ENCODE measurements around the gene H6PD. TPM values are rescaled to one million over a fixed set of nuclear protein-coding genes. Genes with fewer than 3 reads are reported as not detected.

H6PD gene
- total RNA-seq, 2 donors from 2014 or later = 16.1 to 19.2 TPM

DNA sequence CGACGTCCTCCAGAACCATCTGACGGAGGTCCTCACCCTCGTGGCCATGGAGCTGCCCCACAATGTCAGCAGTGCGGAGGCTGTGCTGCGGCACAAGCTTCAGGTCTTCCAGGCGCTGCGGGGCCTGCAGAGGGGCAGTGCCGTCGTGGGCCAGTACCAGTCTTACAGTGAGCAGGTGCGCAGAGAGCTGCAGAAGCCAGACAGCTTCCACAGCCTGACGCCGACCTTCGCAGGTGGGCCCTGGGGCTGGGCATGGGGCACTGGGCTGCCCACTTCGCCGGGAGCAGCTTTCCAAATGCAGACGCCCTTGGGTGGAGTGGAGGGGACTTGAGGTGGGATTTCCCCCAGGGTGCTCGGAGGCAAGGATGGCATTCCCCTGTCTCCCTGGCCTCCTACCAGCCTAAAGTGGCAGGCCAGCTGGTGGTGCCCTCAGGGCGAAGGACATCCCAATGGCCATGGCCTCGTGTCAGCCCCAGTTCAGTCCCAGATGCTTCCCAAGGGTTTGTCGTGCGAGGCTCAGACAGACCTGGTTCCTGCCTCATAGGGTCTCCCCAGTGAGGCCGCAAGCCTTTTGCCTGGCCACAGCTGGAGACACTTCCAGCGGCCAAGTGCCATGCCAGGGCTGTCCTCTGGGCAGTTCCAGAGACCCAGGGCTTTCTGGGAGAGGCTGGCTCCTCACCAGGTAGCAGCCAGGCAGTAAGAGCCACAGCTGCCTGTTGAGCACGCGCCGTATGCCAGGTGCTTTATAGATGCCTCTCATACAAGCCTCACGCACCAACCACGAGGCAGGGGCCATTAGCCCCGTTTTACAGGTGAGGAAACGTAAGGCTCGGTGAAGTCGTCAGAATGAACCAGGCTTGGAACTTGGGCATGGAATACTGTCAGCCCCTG lies 27.8 kb downstream of the H6PD start:
- H3K4me3 Mint-ChIP-seq = no peak overlapping the region
- H3K36me3 Mint-ChIP-seq (ENCODE audit: low read depth) = peaks cover 3% of the 10 kb centered on the region
- ATAC-seq (no peak), DNase-seq (no peak)
- H3K4me1 Mint-ChIP-seq = peaks cover 29% of the 10 kb centered on the region
- H3K27ac Mint-ChIP-seq = no peak overlapping the region
- H3K27me3 Mint-ChIP-seq = no peaks in the 10 kb centered on the region
- H3K9me3 ChIP-seq (ENCODE audit: control insufficient read depth, low read length, poor library complexity, severe bottlenecking) = no peaks in the 10 kb centered on the region

DNA sequence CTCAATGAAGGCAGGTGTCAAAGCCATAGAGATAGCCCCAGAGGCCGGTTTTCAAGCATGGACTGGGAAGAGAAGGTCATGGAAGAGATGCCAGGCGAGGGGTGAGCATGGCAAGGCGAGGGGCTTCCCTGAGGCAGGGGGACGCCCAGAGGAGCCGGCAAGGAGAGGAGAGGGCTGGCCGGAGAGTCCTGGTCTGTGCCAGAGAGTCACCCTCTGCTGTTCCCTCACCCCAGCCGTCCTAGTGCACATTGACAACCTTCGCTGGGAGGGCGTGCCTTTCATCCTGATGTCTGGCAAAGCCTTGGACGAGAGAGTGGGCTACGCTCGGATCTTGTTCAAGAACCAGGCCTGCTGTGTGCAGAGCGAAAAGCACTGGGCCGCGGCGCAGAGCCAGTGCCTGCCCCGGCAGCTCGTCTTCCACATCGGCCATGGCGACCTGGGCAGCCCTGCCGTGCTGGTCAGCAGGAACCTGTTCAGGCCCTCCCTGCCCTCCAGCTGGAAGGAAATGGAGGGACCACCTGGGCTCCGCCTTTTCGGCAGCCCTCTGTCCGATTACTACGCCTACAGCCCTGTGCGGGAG lies 28.8 kb downstream of the H6PD start:
- no peaks in the 10 kb centered on the region for H3K9me3 ChIP-seq (ENCODE audit: control insufficient read depth, low read length, poor library complexity, severe bottlenecking)
- no peak overlapping the region for H3K27ac Mint-ChIP-seq
- H3K4me3 Mint-ChIP-seq = no peak overlapping the region
- ATAC-seq = no peak
- no peaks in the 10 kb centered on the region for H3K27me3 Mint-ChIP-seq
- DNase-seq = no peak
- H3K36me3 Mint-ChIP-seq (ENCODE audit: low read depth) = peaks cover 3% of the 10 kb centered on the region
- H3K4me1 Mint-ChIP-seq = peaks cover 27% of the 10 kb centered on the region

DNA sequence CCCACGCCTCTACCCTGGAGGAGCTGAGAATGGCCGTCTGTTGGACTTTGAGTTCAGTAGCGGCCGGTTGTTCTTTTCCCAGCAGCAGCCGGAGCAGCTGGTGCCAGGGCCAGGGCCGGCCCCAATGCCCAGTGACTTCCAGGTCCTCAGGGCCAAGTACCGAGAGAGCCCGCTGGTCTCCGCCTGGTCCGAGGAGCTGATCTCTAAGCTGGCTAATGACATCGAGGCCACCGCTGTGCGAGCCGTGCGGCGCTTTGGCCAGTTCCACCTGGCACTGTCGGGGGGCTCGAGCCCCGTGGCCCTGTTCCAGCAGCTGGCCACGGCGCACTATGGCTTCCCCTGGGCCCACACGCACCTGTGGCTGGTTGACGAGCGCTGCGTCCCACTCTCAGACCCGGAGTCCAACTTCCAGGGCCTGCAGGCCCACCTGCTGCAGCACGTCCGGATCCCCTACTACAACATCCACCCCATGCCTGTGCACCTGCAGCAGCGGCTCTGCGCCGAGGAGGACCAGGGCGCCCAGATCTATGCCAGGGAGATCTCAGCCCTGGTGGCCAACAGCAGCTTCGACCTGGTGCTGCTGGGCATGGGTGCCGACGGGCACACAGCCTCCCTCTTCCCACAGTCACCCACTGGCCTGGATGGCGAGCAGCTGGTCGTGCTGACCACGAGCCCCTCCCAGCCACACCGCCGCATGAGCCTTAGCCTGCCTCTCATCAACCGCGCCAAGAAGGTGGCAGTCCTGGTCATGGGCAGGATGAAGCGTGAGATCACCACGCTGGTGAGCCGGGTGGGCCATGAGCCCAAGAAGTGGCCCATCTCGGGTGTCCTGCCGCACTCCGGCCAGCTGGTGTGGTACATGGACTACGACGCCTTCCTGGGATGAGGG lies 29.7 kb downstream of the H6PD start:
- H3K4me1 Mint-ChIP-seq = peaks cover 20% of the 10 kb centered on the region
- peaks cover 3% of the 10 kb centered on the region for H3K36me3 Mint-ChIP-seq (ENCODE audit: low read depth)
- H3K4me3 Mint-ChIP-seq = no peak overlapping the region
- DNase-seq (no peak), ATAC-seq (no peak)
- H3K27ac Mint-ChIP-seq = no peak overlapping the region
- no peaks in the 10 kb centered on the region for H3K27me3 Mint-ChIP-seq
- no peaks in the 10 kb centered on the region for H3K9me3 ChIP-seq (ENCODE audit: control insufficient read depth, low read length, poor library complexity, severe bottlenecking)

DNA sequence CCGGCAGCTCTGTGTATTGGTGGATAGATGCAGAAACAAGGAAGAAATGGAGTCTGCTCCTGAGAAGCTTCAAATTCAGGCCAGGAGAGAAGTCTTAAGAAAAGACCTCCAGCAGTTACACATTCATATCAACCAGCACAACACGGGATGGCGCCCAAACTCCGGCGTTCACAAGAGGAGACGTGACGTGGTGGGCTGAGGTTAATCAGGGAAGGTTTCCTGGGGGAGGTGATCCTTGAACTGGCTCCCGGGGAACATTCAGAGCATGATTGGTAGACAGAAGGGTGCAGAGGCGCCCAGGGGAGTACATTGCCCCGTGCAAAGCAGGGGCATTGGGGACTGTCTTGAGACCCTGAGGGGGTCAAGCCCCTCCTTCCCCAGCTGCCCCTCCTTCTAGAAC lies 30.5 kb downstream of the H6PD start:
- Mint-ChIP-seq H3K27me3 (no peaks in the 10 kb centered on the region), H3K36me3 (ENCODE audit: low read depth) (peaks cover 3% of the 10 kb centered on the region), H3K4me1 (peaks cover 12% of the 10 kb centered on the region), H3K4me3 (no peak overlapping the region), H3K27ac (no peak overlapping the region)
- ATAC-seq (no peak), DNase-seq (no peak)
- no peaks in the 10 kb centered on the region for H3K9me3 ChIP-seq (ENCODE audit: control insufficient read depth, low read length, poor library complexity, severe bottlenecking)

DNA sequence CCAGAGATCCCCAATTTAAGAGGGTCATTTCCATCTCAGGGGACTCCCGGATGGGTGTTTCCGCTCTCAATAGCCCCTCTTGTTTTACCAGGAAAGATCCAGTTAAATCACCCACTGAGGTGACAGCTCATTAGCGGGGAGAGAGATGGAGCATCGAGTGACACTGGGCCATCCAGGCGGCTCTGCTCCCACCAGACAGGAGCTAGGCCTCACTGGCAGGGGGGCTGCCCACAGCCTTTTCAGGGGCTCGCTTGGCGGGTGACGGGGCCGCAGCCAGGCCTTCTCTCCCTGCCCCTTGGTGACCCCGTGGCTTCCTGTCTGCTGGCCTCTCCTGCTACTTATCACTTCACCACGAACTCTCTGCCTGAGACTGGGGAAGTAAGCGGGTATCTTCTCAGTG lies 31.4 kb downstream of the H6PD start:
- no peaks in the 10 kb centered on the region for H3K36me3 Mint-ChIP-seq (ENCODE audit: low read depth)
- no peak overlapping the region for H3K27ac Mint-ChIP-seq
- no peaks in the 10 kb centered on the region for H3K27me3 Mint-ChIP-seq
- H3K9me3 ChIP-seq (ENCODE audit: control insufficient read depth, low read length, poor library complexity, severe bottlenecking) = no peaks in the 10 kb centered on the region
- no peak for DNase-seq
- no peak for ATAC-seq
- H3K4me3 Mint-ChIP-seq = no peak overlapping the region
- H3K4me1 Mint-ChIP-seq = peaks cover 8% of the 10 kb centered on the region

DNA sequence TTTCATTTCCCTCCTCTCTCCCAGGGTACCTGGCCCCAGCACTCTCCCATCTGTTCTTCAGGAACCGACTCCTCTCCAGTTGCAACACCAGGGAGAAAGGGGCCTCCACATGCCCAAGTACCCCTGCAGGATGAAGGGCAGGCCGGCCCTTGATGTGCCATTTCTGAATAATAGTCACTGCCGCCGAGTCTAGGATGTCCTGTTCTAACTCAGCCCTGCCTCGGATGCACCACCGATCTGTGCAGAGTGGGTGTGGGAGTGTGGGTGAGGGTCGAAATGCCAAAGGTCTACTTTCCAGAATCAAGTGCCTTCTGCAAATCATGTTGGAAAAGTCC lies 32.7 kb downstream of the H6PD start:
- H3K4me1 Mint-ChIP-seq = peaks cover 10% of the 10 kb centered on the region

DNA sequence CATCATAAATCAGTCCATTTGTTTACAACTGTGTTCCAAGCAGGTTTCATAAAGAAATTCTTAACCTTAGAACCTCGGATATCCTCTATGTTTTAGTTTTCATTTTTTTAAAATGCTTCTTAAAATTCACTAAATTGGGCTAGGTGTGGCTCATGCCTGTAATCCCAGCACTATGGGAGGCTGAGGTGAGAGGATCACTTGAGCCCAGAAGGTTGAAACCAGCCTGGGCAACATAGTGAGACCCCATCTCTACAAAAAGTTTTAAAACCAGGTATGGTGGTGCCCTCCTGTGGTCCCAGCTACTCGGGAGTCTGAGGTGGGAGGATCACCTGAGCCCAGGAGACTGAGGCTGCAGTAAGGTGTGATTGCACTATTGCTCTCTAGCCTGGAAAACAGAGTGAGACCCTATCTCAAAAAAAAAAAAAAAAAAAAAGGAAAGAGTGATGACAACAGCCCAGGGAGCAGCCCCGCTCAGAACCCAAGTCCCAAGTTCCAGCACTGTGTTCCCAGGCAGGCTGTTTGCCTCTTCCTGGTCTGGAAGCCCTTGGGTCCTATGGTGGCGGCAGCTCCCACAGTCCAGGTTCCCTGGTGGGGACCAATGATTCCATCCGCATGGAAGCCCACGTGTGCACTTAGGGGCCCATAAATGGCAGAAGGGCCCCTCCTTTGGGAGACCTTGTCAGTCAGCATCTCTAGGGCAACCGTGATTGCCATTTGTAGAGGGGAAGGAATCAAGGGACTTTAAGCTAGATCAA lies 33.4 kb downstream of the H6PD start:
- no peak overlapping the region for H3K27ac Mint-ChIP-seq
- no peak overlapping the region for H3K4me3 Mint-ChIP-seq
- no peaks in the 10 kb centered on the region for H3K36me3 Mint-ChIP-seq (ENCODE audit: low read depth)
- no peak for ATAC-seq
- H3K27me3 Mint-ChIP-seq = no peaks in the 10 kb centered on the region
- DNase-seq = no peak
- peaks cover 10% of the 10 kb centered on the region for H3K4me1 Mint-ChIP-seq
- H3K9me3 ChIP-seq (ENCODE audit: control insufficient read depth, low read length, poor library complexity, severe bottlenecking) = no peaks in the 10 kb centered on the region

More for the DNA sequence above, 32.7 kb downstream of the H6PD start:
- peak overlapping the region; percentile 45 for H3K4me3 Mint-ChIP-seq
- ATAC-seq (peak; percentile 30), DNase-seq (no peak)
- no peak overlapping the region for H3K27ac Mint-ChIP-seq
- no peaks in the 10 kb centered on the region for H3K36me3 Mint-ChIP-seq (ENCODE audit: low read depth)
- no peaks in the 10 kb centered on the region for H3K27me3 Mint-ChIP-seq
- no peaks in the 10 kb centered on the region for H3K9me3 ChIP-seq (ENCODE audit: control insufficient read depth, low read length, poor library complexity, severe bottlenecking)

DNA sequence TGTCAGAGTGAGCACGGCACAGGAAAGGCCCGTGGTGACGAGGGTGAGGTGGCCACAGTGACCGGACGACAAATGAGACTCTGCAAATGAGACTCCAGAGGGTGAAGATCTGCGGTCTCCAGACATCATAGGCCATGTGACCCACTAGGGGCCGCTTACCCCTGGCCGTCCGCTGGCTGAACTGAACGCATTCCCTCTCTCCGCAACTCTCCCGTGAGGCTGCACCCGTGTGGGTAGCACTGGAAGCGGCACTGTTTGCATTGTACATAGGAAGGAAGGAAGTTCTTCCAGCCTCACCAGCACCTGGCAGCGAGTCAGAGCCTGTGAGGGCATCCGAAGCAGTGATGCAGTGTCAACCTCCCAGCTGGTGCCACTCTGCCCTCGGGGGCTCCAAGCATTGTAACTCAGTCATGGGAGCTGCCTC lies 34.5 kb downstream of the H6PD start:
- no peaks in the 10 kb centered on the region for H3K9me3 ChIP-seq (ENCODE audit: control insufficient read depth, low read length, poor library complexity, severe bottlenecking)
- H3K27me3 Mint-ChIP-seq = no peaks in the 10 kb centered on the region
- H3K27ac Mint-ChIP-seq = no peak overlapping the region
- H3K4me3 Mint-ChIP-seq = no peak overlapping the region
- H3K4me1 Mint-ChIP-seq = peaks cover 10% of the 10 kb centered on the region
- no peak for ATAC-seq
- H3K36me3 Mint-ChIP-seq (ENCODE audit: low read depth) = no peaks in the 10 kb centered on the region
- no peak for DNase-seq

DNA sequence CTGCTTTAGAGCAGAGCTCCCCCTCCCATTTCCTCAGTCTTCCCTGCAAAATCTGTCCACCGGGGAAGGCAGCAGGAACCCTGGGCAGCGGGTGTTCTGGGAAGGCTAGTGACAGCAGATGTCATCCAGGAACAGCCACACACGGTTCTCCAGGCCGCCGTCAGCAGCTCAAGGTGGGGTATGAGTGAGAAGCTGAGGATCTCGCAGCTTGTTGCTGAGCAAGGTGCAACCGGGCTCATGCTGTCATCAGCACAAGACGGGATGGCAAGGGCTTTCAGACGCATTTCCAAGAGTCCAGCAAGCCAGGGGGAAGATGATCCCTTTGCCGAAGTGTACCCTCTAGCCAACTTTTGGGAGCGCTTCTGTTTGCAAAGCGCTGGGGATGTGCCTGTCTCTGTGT lies 35.1 kb downstream of the H6PD start:
- Mint-ChIP-seq H3K4me1 (peaks cover 10% of the 10 kb centered on the region), H3K27ac (no peak overlapping the region), H3K4me3 (no peak overlapping the region), H3K36me3 (ENCODE audit: low read depth) (no peaks in the 10 kb centered on the region), H3K27me3 (no peaks in the 10 kb centered on the region)
- no peak for ATAC-seq
- no peak for DNase-seq
- H3K9me3 ChIP-seq (ENCODE audit: control insufficient read depth, low read length, poor library complexity, severe bottlenecking) = no peaks in the 10 kb centered on the region

DNA sequence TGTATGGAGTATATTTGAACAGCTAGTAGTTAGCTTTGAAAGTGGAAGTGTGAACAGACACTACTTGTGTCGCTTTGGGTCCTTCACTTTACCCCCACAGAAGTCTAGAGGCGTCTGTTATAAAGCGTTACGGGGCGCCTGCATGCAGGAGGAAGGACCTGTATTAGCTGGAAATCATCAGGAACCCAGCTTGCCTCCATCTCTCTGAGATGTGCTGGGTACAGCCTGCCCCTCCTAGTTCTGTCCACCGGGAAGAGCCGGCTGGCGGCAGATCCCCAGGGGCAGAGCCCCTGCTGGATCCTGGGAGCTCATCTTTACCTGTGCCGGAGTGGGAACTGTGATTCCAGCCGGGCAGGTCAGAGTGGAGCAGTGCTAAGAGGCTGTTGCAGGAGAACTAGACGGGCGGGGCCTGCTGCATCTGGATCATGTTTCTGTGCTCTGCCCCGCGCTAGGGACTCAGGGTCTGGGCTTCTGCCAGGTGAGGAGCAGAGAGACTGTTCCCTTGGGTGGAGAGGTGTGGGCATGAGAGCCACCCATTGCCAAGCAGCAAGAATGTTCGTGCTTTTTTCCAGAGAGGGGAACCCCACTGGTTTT lies 35.8 kb downstream of the H6PD start:
- no peaks in the 10 kb centered on the region for H3K9me3 ChIP-seq (ENCODE audit: control insufficient read depth, low read length, poor library complexity, severe bottlenecking)
- Mint-ChIP-seq H3K4me1 (peaks cover 12% of the 10 kb centered on the region), H3K27me3 (no peaks in the 10 kb centered on the region), H3K4me3 (no peak overlapping the region), H3K27ac (no peak overlapping the region), H3K36me3 (ENCODE audit: low read depth) (peaks cover 3% of the 10 kb centered on the region)
- DNase-seq = no peak
- no peak for ATAC-seq

DNA sequence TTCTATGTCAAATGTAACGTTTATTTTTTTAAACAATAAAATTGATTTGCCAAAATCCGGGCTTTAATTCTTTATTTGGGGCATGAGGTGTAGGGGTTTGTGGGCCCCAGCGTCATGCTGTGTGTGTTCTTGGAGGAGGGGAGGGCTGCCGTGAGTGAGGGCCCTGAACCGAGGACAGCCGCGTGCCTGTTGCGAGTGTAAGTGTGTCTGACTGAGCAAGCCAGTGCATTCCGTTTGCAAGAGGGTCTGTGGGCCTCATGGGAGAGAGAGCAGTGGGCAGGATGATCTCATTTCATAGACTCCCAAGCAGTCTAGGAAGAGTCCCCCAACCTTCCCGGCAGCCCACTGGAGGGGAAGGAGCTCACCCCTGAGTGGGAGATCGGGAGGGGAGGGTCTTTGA lies 36.7 kb downstream of the H6PD start:
- Mint-ChIP-seq H3K27me3 (no peaks in the 10 kb centered on the region), H3K27ac (no peak overlapping the region), H3K36me3 (ENCODE audit: low read depth) (peaks cover 3% of the 10 kb centered on the region), H3K4me3 (no peak overlapping the region), H3K4me1 (peaks cover 19% of the 10 kb centered on the region)
- DNase-seq = no peak
- no peaks in the 10 kb centered on the region for H3K9me3 ChIP-seq (ENCODE audit: control insufficient read depth, low read length, poor library complexity, severe bottlenecking)
- ATAC-seq = no peak

DNA sequence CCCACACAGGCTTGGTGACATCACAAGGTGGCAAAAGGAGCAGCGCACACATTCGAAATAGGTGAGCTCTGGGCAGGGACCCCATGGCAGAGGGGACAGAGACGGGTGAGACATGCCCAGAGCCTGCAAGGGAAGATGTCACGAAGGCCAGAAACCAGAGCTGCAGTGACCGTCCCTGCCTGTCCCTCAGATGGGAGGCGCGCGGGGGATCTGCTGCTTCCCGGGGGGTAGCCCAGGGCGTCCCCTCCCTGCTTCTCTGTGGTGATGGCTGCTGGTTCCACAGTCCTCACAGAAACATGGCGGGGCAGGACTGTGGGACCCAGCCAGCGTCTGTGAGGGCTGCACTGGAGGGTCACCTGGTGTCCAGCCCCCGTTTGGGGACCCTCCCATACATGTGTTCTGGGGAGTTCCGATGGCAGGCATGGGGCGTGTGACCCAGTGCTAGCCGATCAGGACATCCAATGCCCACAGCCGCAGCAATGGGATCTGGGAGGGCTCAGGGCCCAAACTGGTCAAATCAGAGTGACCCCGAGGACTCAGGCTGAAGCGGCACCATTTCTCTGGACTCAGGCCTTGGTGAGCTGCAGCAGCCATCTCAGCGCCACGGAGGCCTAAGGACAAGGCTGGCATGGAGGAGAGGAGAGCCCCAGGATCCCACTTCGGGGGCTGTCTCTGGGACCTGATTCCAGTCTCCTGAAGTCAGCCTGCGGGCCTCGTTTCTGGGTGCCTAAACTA lies 37.5 kb downstream of the H6PD start:
- no peaks in the 10 kb centered on the region for H3K9me3 ChIP-seq (ENCODE audit: control insufficient read depth, low read length, poor library complexity, severe bottlenecking)
- peaks cover 3% of the 10 kb centered on the region for H3K36me3 Mint-ChIP-seq (ENCODE audit: low read depth)
- H3K4me1 Mint-ChIP-seq = peaks cover 16% of the 10 kb centered on the region
- DNase-seq (no peak), ATAC-seq (no peak)
- H3K27me3 Mint-ChIP-seq = no peaks in the 10 kb centered on the region
- no peak overlapping the region for H3K27ac Mint-ChIP-seq
- no peak overlapping the region for H3K4me3 Mint-ChIP-seq
